HG03457 (cell line): ENCODE measurements around the gene SNORC.
"Not testable (repeated sequence)": the region's sequence is repeated elsewhere in the genome, so short reads cannot be mapped to it uniquely, and the experiment has no call there.

Experiments
- ATAC-seq: cut with Tn5 transposase; IDR thresholded peaks from one replicate; pipeline ENCODE4 v1.9.1; 2021; ENCODE audit warnings: moderate number of reproducible peaks; ENCODE audit not compliant: unreplicated experiment

The SNORC gene

DNA sequence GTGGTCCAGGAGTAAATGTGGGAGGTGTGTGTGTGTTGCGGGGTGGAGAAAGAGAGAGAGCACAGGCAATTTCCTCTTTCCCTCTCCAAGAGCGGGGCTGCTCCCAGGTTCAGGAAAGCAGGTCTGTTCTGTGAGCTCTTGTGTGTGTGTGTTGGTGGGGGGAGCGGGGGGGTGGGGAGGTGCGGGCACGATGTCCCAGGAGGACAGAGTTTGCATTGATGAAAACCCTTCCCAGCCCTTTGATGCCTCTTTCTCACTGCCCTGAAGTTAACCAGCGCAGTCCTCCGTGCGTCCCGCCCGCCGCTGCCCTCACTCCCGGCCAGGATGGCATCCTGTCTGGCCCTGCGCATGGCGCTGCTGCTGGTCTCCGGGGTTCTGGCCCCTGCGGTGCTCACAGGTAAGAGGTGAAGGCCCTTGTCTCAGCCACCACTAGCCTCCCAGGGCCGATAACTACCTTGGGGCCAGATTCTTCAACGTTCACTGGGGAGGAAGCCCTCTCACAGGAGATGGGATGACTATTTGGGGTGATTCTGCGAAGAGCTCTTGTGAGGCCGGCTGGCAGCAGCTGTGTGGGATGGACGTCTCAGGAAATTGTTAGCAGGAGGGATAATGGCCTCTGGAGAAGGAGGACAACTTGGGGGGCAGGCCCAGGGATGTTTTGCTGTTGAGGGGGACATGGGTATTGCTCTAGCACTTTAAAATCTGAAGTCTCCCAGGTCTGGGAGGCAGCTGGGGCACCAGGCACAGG lies at the start of gene SNORC:
Gene SNORC, plus strand, starts transcription at position 247 of the 748 bp plus-strand sequence. Its CDS starts 78 bp downstream, at position 325.
- no peak for ATAC-seq

DNA sequence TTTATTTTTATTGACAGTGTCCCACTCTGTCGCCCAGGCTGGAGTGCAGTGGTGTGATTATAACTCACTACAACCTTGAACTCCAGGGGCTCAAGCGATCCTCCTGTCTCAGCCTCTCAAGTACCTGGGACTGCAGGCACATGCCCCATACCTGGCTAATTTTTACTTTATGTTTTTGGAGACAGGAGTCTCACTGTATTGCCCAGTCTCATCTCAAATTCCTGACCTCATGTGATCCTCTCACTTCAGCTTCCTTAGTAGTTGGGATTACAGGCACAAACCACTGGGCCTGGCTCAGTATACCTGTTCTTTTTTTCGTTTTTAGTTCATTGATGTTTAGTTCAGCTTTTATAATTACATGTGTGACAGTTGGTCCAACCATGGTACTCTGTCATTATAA lies 40.1 kb upstream of the SNORC start:
- ATAC-seq = no peak

DNA sequence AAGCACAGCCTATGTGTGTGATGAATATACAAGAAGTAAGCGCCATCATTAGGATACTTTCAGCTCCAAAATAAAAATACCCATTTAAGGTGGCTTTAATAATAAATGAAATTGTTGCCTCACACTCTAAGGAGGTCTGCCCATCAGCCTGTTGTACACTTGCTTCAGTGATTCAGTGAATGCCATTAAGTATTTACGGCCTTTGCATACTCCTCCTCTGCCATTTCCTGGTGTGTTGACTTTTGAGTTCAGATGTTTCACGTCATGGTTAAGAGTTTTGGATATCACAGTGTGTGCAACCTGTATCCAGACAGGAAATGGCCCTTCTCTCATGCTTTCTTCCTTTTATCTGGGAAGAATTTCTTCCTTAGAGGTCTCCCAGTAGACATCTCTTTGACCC lies 38.6 kb upstream of the SNORC start:
- no peak for ATAC-seq

DNA sequence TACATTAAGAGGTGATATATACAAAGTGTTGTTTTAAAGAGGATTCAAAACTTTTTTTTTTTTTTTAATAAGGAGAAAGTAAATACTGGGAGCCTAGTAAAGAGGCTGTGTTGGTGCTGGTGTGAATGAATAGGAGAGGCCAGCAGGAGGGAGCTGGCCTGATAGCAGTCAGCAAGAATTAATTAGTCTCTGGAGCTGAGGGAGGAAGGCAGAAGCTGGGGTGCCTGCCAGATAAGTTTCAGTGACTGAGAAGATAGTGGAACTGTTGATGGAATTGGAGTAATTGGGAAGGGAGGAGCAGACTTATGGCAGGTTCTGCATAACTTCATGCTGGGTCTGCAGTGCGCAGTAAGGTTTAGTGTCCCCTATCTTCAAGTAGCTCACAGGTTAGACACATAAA lies 36.2 kb upstream of the SNORC start:
- no peak for ATAC-seq

DNA sequence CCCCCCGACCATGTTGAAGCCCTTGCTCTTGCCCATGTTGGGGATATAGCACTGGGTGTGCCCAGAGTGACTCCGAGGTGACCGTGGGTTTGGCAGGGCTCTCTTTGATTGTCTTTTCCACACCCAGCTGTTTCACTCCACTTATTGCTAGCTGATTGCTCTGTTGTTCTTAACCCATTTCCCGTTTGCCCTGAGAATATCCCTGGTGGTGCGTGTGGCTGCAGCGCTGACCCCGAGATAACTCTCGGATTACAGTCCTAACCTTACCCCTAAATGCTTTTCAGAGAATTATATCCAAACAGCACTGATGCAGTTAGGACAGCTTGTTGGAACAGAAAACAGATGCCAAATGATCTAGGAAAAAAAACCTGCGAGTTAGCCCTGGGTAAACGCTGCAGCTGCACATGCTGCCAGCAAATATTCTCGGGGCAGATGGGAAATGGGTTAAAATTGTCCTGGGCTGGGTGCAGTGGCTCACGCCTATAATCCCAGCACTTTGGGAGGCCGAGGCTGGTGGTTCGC lies 34.3 kb upstream of the SNORC start:
- ATAC-seq = no peak

DNA sequence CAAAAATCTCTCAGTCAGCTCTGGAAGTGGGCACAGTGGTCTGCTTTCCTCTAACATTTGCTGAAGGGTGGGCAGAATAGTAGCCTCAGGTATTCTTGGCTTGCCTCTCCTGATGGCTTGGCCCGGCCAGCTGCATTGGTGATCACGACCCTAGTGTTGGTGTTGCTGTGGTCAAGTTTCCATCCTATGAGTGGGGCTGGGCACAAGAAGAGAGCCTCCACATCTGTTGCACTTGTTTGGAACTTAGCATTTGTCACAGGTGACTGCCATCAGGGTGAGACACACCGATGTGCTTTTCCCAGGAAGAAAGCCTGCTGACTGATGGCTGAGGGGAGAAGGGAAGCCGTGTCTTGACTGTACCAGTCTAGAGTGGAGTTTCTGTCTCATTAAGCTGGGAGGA lies 33.1 kb upstream of the SNORC start:
- ATAC-seq = no peak

DNA sequence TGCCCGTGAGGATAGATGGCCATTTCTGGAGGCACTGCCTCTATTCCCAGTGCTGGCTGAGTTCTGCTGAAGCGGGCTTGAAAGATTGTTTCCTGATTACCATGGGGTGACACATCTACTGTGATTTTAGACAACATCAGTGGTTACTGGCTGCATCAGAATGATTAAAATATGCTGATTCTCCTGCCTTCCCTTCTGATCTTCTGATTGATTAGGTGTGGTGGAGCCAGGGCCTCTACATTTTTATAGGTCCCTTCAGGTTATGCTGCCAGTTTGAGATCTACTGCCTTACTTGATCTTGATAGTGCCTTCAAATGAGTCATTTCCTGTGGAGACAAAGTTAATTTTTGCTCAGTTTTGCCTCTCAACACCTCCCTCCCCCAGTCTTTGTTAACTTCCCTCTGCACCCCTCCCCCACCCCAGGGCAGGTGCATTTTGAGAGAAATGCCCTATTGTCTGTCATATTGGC lies 31.6 kb upstream of the SNORC start:
- no peak for ATAC-seq

DNA sequence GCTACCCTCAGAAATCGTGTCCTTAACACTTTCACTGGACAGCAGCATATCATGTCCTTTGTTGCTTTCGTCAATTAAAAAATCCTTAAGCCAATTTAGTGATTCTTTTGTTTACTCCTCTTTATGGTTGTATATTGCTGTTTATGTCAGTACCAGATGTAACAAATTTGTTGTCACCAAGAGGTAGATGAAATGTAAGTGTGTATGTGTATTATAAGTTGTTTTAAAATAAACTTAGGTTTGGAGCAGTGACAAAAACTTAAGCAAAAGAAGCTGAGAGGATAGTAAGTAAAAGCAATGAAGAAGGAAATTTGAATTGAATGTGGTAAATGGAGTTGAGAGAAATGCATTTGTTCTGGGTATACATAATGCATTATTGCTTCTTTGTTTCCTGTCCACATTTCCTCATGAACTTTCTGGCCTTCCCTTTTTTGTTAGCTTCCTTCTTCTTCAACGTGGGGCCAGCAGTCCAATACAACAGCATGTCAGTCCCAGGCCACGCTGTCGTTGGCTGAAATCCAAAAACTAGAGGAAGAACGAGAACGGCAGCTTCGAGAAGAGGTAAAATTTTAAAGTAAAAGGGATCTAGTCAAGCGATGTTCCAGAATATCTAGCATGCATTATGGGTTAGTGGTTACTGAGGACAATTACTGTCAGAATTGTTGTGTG lies 30.5 kb upstream of the SNORC start:
- ATAC-seq = no peak

DNA sequence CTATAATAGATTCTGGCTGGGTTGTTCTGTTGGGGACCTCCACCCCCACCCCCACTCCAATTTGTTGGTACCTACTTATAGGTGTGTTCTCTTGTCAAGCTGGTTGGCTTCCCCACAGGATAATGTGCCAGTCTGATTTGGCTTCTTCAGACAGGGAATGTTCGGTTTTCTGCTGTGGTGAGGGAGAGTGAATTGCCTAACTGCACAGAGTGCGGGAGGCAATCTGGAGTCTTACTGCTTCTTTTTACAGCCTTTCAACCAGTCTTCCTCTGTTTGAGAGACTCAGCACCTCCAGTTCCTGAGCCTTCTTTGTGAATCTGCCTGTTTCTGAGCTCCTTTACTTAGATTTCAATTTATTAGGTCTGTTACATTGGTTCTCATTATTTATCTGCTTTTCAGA lies 27.4 kb upstream of the SNORC start:
- no peak for ATAC-seq

DNA sequence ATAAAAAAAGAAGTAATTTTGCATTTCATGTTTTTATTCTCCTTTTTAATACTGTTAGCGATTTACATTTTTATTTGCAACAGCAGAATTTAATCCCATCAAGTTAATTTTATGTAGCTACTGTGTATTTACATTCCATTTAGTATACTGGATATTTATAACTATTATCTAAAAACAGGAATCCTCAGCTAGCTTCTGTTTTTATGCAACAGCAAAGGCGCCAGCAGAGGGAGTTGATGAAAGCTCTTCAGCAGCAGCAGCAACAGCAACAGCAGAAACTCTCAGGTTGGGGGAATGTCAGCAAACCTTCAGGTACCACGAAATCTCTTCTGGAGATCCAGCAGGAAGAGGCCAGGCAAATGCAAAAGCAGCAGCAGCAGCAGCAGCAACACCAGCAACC lies 26.2 kb upstream of the SNORC start:
- no peak for ATAC-seq

DNA sequence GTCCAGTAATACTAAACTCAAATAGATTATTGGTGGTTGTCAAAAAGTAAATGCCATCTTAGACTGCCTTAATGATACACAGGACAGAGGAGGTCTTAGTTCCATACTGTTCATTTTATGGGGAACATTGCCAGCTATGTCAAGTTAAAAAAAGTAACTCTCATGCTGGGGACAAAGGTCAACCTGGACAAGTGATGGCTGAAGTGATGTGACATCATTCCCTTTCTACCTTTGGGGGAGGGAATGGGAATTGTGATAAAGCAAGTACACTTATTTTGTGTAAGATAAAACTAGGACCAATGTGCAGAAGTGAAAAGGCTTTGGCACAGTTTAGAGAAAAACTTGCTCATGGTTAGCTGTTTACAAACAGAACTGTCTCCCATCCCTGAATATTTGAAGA lies 24.0 kb upstream of the SNORC start:
- ATAC-seq = no peak

DNA sequence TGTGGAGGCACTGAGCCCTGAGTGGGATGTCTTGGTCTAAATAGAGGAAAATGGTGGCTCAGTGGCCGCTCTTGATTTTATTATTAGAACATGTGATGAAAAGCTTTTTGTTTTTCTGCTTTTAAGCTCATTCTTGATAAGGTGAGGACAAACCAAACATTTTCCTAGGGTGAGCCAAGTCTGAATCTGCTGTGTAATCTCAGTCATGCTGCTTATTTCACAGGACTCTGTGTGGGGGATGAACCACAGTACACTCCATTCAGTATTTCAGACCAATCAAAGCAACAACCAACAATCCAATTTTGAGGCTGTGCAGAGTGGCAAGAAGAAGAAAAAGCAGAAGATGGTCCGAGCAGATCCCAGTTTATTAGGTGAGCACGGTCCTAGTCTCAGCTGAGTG lies 20.0 kb upstream of the SNORC start:
- ATAC-seq = no peak

DNA sequence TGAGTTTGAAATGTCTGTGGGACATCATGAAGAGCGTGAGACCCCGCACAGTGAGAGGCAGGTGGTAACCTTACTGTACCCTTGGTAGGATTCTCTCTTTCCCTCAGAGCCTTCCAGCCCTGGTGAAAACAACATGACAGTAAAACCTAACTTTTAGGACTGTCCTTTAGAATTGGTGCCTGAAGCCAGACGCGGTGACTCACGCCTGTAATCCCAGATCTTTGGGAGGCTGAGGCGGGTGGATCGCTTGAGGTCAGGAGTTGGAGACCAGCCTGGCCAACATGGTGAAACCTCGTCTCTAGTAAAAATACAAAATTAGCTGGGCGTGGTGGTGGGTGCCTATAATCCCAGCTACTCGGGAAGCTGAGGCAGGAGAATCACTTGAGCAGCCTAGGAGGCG lies 18.0 kb upstream of the SNORC start:
- ATAC-seq = not testable (repeated sequence)

DNA sequence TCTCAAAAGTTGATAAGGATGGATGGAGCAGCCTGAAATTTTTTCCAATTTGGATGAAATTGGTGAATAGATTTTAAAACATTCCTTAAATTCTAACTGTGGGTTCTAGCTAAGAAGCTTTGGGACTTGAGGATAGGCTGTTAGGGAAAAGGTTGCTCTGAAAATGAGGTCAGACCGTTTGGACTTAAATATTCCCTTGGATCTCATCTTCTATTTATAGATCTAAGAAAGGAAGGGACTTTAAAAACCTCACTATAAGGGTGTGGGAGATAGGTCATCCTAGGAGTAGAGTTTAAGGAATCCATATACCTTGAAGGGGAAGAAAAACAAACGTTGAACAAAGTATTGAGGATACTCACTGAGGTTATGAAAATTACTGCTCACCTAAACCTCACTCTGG lies 17.4 kb upstream of the SNORC start:
- no peak for ATAC-seq

DNA sequence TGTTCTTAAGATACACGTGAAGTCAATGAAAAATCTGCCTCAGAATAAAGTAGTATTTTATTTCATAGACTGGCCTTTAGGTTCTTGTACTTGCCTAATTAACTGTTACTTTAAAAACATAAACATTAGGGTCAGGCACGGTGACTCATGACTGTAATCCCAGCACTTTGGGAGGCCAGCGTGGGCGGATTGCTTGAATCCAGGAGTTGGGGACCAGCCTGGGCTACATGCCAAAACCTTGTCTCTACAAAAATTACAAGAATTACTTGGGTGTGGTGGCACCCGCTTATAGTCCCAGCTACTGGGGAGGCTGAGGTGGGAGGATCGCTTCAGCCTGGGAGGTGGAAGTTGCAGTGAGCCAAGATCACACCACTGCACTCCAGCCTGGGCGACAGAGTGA lies 16.0 kb upstream of the SNORC start:
- ATAC-seq = no peak

DNA sequence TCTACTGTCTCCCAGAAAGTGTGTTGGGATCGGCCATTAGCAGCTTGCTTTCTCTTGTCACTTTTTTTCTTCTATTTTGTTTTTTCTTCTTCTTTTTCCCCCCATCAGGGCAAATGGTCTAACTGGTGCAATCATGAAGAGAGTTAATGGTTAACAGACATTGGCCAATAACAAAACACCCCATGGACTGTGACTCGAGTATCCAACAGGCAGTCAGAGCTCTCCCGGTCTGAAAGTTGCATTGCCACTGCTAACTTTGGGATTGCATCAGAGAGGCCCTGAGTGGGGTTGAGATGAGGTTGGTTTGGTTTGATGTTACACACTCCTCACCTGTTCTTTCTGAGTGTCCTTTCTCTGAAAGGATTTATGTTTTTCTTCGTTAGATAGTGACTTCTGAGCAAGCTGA lies 12.9 kb upstream of the SNORC start:
- ATAC-seq = no peak

DNA sequence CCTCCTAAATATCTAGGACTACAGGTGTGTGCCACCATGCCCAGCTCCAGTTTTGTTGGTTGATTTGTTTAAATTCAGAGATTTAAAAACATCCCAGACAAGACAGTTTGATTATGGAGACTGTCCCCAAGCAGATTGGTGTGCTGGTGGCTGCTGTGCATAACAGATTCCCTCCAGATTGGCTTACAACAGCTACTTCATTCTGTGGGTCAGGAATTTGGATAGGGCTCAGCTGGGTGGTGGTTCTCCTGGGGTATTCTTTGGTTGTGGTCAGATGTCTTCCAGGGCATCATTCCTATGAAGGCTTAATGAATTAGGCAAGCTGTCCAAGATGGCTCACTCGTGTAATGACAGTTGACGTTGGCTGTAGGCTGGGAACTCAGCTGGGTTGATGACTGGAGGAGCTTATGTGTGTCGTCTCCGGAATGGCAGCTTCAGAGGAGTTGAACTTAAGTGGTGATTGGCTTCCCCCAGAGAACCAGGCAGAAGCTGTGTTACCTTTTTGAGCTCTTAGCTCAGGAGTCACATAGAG lies 10.6 kb upstream of the SNORC start:
- ATAC-seq = no peak

DNA sequence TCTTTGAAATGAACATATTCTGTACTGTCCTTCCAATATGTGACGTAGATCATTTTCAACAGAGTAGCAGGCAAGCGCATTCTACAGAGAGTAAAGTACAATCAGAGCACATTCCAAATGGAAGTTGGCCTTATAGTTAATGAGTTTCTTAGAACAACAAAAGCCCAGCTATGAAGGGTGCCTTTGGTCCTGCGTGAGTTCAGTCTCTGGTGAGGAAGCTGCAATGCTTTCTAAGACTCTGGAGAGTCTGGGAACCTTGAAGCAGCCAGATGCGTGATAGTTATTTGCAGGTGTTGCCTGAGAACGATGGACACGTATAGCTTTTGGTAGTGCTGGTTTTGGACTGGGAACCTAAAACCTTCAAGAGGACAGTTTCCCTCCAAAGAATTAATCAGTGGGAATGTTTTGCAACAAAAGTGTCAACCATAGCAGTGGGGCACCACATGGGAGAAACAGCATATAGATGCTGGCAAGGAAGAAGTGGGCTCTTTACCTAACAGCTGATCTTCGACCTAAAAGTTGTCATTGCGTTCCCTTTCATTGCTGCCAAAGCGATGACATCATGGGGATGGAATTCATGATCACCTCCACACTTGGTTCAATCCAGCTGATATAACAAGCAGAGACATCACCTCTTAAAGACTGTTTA lies 9.3 kb upstream of the SNORC start:
- ATAC-seq = no peak

DNA sequence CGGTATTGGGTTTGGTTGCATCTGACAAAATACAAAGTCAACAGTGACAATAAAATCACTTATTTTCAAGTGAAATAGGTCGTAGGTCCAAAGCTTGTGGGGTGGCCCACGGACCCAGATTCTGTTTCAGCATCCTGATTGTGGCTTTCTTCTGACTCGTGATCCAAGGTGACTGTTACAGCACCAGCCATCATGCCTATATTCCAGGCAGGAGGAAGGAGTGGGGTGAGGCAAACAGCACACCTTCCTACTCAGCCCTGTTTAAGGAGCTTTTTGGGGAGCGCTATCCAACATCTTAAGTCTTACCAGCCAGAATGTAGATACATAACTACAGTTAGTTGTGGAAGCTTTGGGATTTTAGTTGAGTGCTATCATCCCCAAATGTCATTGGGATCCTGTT lies 8.7 kb upstream of the SNORC start:
- ATAC-seq = no peak

DNA sequence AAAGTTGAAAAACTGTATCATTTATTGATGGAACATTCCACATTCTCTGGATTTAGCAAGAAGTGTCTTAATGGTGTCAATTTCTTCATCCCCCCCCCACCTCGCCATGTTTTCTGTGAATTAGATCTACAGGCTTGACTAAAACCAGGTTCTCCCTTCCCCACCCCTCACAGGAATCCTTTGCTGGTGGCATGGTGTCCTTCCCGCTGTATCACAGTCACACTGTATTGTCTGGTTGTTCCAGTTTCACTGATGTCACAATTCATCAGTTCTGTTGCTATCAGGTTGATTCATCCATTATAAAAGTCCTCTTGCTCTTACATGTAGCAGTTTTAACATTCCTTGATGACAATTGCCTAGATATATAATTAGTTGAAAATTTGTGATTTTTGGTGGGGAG lies 6.1 kb upstream of the SNORC start:
- ATAC-seq = no peak

DNA sequence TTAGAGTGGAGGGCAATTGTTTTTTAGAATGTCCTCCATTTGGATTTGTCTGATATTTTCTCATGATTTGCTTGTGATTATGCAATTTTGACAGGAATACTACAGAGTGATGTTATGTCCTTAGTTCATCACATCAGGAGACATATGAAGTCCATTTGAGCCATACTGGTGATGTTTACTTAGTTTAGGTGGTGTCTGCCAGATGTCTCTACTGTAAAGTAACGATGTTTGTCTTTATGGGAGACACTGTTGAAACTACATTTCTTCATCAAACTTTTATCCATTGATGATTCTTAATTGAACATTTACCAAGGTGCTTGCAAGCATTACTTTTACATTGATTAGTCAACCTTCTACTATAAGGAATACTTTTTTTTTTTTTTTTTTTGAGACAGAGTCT lies 4.9 kb upstream of the SNORC start:
- no peak for ATAC-seq

DNA sequence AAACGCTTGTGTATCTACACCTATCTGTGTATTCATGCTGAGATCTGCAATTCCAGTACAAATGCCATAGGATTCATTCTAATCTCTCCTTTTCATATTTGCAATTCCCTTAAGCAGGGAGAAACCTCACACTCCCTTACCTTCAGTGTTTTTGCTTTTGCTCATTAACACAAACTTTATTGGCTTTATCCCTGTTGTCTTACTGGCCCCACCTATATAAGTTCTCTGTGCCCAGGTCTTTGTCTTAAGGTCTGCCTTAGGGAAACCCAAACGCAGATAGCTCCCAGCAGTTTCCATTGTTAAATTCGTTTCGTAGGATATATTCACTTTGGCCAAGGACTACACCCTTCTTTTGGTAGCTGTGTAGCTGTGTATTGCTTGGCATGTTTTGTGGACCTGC lies 4.0 kb upstream of the SNORC start:
- ATAC-seq = no peak
